Renal cortical epithelial cell (primary cell): ENCODE measurements around the gene NUP85. TPM values are rescaled to one million over a fixed set of nuclear protein-coding genes. Genes with fewer than 3 reads are reported as not detected.
"Not testable (repeated sequence)": the region's sequence is repeated elsewhere in the genome, so short reads cannot be mapped to it uniquely, and the experiment has no call there.

Experiments used
- DNase-seq: peaks from one replicate; pipeline ENCODE4 v3.0.0-alpha.2; 2011; ENCODE audit warnings: low read depth
- total RNA-seq: library from RNA; depleted of rRNA; stranded (reverse); fragments of >200 nt; gene quantifications from 2 replicates; pipeline ENCODE4 v1.2.3, GENCODE V29; 2014

Gene NUP85
- total RNA-seq, result 27.6 and 37.7 TPM in 2 replicates

DNA sequence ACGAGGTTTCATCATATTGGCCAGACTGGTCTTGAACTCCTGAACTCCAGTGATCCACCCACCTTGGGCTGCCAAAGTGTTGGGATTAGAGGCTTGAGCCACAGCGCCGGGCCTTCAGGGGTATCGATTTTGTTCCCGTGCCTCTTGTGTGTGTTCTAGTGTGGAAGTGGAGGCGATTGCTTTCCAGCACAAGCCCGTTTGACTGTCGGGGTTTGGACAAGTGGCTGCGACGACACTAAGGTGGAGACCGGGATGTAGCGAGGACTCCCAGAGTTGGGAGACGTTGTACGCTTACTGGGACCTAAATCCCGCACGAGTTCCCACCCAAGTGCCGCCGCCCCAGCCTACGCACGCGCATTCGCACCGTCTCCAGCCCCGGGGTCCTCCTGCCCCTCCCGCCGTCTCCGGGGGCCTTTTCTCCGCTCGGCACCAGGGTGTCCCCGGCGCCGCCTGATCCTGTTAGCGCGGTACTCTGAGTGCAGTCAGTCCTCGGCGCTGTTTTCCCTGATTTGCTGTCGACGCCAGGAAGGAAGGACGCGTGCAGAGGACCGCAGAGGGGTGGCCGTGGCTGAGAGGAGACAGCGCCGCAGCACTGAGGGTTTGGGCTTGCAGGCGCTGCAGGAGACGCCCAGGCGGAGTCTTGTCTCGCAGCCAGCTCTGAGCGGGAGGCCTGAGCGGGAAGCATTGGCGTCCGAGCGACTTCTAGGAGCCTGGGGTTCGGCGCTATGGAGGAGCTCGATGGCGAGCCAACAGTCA lies at the start of gene NUP85:
NUP85 (plus strand) TSS at position 643 of the 756 bp plus-strand sequence; CDS start at position 726, 83 bp downstream.
- DNase-seq, result peak; percentile 80

GRCh38 chr17:75158480-75158879 lies 47.0 kb upstream of the NUP85 start:
- DNase-seq, result not testable (repeated sequence)

DNA sequence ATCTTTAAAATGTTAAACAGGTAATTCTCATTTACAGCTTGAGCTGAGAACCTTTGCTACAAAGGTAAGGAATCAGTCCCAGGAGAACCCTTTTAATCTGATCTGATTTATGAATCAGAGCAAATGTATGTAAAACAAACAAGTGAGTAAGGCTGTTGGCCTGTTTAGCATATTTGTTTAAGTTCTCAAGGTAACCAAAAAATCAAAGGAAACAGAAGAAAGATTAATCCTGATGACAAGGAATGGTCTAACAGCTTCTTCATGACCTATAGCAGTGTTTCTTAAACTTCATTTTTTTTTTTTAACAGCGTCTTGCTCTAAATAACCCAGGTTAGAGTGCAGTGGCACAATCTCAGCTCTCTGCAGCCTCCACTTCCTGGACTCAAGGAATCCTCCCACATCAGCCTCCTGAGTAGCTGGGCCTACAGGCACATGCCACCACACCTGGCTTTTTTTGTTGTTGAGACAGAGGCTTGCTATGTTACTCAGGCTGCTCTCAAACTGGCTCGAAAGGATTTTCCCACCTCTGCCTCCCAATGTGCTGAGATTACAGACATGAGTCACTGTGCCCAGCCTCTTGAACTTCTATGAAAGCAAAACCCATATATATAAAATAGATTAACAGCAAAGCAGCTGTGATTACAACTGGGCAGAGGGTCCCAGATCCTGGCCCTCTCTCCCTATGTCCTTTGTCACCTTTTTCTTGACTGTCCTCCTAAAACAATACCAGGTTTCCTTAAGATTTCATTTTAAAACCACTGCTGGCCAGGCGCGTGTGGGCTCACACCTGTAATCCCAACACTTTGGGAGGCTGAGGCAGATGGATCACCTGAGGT lies 46.1 kb upstream of the NUP85 start:
- DNase-seq, result peak; percentile 33

GRCh38 chr17:75160211-75160610 lies 45.3 kb upstream of the NUP85 start:
- no peak for DNase-seq

GRCh38 chr17:75163074-75163473 lies 42.4 kb upstream of the NUP85 start:
- no peak for DNase-seq

DNA sequence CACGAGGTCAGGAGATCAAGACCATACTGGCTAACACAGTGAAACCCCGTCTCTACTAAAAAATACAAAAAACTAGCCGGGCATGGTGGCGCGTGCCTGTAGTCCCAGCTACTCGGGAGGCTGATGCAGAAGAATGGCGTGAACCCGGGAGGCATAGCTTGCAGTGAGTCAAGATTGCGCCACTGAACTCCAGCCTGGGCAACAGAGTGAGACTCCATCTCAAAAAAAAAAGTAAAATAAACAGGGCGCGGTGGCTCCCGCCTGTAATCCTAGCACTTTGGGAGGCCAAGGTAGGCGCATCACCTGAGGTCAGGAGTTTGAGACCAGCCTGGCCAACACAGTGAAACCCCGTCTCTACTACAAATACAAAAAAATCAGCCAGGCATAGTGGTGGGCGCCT lies 40.9 kb upstream of the NUP85 start:
- DNase-seq, result not testable (repeated sequence)

DNA sequence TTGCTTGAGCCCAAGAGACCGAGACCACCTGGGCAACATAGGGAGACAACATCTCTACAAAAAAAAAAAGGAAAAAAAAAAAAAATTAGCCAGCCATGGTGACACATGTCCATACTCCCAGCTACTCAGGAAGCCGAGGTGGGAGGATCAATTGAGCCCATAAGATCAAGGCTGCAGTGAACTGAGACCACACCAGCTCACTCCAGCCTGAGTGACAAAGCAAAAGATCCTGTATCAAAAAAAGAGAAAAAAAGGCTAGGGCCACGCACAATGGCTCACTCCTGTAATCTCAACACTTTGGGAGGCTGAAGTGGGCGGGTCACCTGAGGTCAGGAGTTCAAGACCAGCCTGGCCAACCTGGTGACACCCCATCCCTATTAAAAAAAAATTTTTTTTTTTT lies 36.5 kb upstream of the NUP85 start:
- DNase-seq, result no peak

- DNase-seq, result no peak
Observed at GRCh38 chr17:75173526-75173925, 32.0 kb upstream of the NUP85 start.

- DNase-seq, result no peak
Observed at GRCh38 chr17:75174996-75175395, 30.5 kb upstream of the NUP85 start.

- no peak for DNase-seq
Observed at GRCh38 chr17:75176625-75177024, 28.9 kb upstream of the NUP85 start.

- DNase-seq, result no peak
Observed at GRCh38 chr17:75178453-75178852, 27.0 kb upstream of the NUP85 start.

GRCh38 chr17:75181110-75181509 lies 24.4 kb upstream of the NUP85 start:
- no peak for DNase-seq

- no peak for DNase-seq
Observed at GRCh38 chr17:75181608-75182318, 23.7 kb upstream of the NUP85 start.

DNA sequence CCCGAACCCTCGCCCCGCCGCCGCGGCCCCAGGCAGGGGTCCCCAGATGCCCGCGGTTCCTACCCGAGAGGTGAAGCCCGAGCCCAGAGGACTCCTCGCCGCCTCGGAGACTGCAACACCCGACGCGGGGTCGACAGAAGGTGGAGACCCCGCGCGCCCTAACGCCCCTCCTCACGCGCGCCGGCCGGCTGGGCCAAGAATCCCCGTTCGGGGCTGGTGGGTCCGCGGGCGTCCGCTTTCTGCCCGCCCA lies 23.2 kb upstream of the NUP85 start:
- DNase-seq, result no peak

- DNase-seq, result peak; percentile 77
Observed at GRCh38 chr17:75182569-75183436, 22.7 kb upstream of the NUP85 start, which contains the start of gene SUMO2. SUMO2 (minus strand) TSS chr17:75182959; CDS start chr17:75182834, 125 bp downstream.

DNA sequence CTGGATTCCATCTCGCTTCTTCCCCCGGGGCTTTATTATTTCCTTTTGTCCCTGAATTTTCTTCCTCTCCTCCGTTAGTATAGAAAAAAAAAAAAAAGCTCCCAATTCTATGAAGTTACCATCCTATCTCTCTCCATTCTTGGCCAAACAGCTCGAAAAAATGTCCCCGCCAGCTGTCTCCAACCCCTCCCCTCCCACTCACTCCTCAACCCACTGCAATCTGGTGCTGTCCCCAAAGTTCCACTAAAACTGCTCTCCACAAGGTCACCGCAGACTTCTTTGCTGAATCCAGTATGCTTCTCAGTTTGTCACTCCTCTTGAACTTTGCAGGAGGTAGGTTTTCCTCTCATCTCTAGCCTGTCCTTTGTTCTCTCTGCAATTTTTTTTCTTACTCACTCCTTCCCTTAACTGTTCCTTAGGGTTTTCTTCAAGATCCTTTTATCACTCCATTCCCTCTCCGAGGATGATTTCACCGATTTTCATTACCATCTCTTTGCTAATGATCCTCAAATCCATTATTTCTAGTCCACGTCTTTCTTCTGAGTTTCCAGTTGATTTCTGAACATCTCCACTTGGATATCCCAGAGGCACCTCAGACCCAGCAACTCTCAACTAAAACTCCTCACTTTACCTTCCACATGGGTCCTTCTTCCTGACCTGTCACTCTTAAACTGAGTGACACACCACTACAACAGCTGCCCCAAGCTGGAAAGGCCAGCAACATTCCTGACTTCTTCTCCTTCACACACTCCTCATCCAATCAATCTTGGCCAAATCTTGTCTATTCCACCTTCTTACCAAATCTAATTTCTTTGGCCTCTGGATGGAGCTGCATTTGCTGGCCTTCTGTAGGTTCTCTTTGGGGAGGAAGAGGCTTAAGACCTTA lies 21.2 kb upstream of the NUP85 start:
- DNase-seq, result no peak

- DNase-seq, result no peak
Observed at GRCh38 chr17:75188614-75189013, 16.9 kb upstream of the NUP85 start.

- peak; percentile 49 for DNase-seq
Observed at GRCh38 chr17:75191584-75191983, 13.9 kb upstream of the NUP85 start.

GRCh38 chr17:75194879-75195278 lies 10.6 kb upstream of the NUP85 start:
- DNase-seq, result peak; percentile 82

DNA sequence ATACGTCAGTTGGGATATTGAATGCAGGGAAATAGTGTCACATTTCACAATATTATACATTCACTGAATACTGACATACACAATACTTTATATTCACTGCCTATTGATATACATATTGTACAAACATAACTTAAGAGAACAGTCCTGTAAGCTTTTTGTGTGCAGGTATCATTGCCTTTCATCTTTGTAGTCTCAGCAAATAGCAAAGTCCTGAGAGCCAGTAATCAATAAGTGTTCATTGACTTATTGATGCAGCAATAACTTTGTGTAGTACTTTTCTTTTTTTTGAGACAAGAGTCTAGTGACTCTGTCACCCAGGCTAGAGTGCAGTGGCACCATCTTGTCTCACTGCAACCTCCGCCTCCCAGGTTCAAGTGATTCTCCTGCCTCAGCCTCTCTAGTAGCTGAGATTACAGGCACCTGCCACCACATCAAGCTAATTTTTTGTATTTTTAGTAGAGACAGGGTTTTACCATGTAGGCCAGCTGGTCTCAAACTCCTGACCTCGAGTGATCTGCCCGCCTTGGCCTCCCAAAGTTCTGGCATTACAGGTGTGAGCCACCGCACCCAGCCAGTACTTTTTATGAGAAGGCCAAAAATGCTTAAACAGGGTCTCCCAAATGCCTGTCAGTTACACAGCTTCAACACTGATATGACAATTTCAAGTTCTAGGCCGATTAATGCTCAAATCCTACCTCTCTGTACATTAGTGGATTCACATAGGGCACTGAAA lies 5.4 kb upstream of the NUP85 start:
- DNase-seq, result no peak
